PC-3 (cell line): Measurements from ENCODE around the gene IGFALS. TPM values are rescaled to one million over a fixed set of nuclear protein-coding genes. Genes with fewer than 3 reads are reported as not detected.

Experiments
- ATAC-seq: fragments of 200-7000 bp; cut with Tn5 transposase; 2 replicates; pipeline ENCODE4 v1.9.1; 2020; ENCODE audit warnings: mild to moderate bottlenecking, moderate library complexity
- BruUV-seq: library from RNA; stranded (reverse); fragments of 400-500 nt; replicated peaks from 2 replicates; lab custom pipeline; 2021; lab: Mats Ljungman, UMichigan
- CTCF ChIA-PET: fragments of 300-600 bp; sonication (Branson Sonifier 250); formaldehyde crosslinking; loops from one replicate; lab custom pipeline; 2022; ENCODE audit warnings: antibody characterized with exemption; lab: Charles Lee
- POLR2A ChIA-PET: fragments of 300-600 bp; sonication (Branson Sonifier 250); formaldehyde crosslinking; loops from one replicate; lab custom pipeline; 2022; ENCODE audit warnings: antibody characterized with exemption; ENCODE audit not compliant: unreplicated experiment; lab: Charles Lee
- DNase-seq: peaks from one replicate; pipeline ENCODE4 v3.0.0-alpha.2; 2015
- H2AFZ ChIP-seq: fragments of 300-600 bp; sonication (generic); 2 replicates; pipeline ENCODE4 v1.6.0; 2016; ENCODE audit warnings: antibody characterized with exemption, low read length
- H3F3A ChIP-seq: fragments of 300-600 bp; sonication (generic); one replicate; pipeline ENCODE4 v1.6.0; 2017; ENCODE audit warnings: antibody characterized with exemption, low read length, control low read depth, mild to moderate bottlenecking; ENCODE audit not compliant: unreplicated experiment
- H3K27ac ChIP-seq: fragments of 300-600 bp; sonication (generic); 2 replicates; pipeline ENCODE4 v1.5.1; 2016; ENCODE audit warnings: mild to moderate bottlenecking, low read length
- H3K27me3 ChIP-seq: fragments of 300-600 bp; sonication (generic); 2 replicates; pipeline ENCODE4 v1.6.1; 2016; ENCODE audit warnings: low read length, mixed read lengths
- H3K36me3 ChIP-seq: fragments of 300-600 bp; sonication (generic); 2 replicates; pipeline ENCODE4 v1.6.1; 2016; ENCODE audit warnings: low read depth, mixed run types, low read length, mixed read lengths
- H3K4me1 ChIP-seq: fragments of 300-600 bp; sonication (generic); 2 replicates; pipeline ENCODE4 v1.5.1; 2016; ENCODE audit warnings: low read length; ENCODE audit not compliant: insufficient read depth
- H3K4me2 ChIP-seq: fragments of 300-600 bp; sonication (generic); 2 replicates; pipeline ENCODE4 v1.6.0; 2016; ENCODE audit warnings: low read length
- H3K4me3 ChIP-seq: fragments of 300-600 bp; sonication (generic); 2 replicates; pipeline ENCODE4 v1.5.1; 2016; ENCODE audit warnings: mild to moderate bottlenecking, low read length, mixed read lengths
- H3K79me2 ChIP-seq: fragments of 300-600 bp; sonication (generic); 2 replicates; pipeline ENCODE4 v1.6.1; 2017; ENCODE audit warnings: low read length, mixed read lengths
- H3K9ac ChIP-seq: fragments of 300-600 bp; sonication (generic); 2 replicates; pipeline ENCODE4 v1.6.0; 2016; ENCODE audit warnings: mild to moderate bottlenecking, low read length
- H3K9me2 ChIP-seq: fragments of 300-600 bp; sonication (generic); replicated peaks from 2 replicates; pipeline ENCODE4 v1.6.1; 2016; ENCODE audit warnings: mixed run types, low read length, mixed read lengths
- H3K9me3 ChIP-seq: fragments of 300-600 bp; sonication (generic); 2 replicates; pipeline ENCODE4 v1.6.1; 2016; ENCODE audit warnings: low read length, mixed read lengths
- H4K20me1 ChIP-seq: fragments of 300-600 bp; sonication (generic); 2 replicates; pipeline ENCODE4 v1.6.1; 2016; ENCODE audit warnings: low read length, mixed read lengths
- EZH2 ChIP-seq: fragments of 300-600 bp; sonication (generic); IDR thresholded peaks from one replicate; pipeline ENCODE4 v1.6.1; 2017; ENCODE audit warnings: antibody characterized with exemption, mild to moderate bottlenecking, low read length; ENCODE audit not compliant: unreplicated experiment
- EZH2phosphoT487 ChIP-seq: fragments of 300-600 bp; sonication (generic); IDR thresholded peaks from 2 replicates; pipeline ENCODE4 v1.6.1; 2018; ENCODE audit warnings: mild to moderate bottlenecking, antibody characterized with exemption, low read length, borderline replicate concordance
- intact Hi-C: fragments of 100-400 bp; cut with micrococcal nuclease; formaldehyde crosslinking; loops from 2 replicates; pipeline ENCODE4 v1.9.0; 2023
- total RNA-seq: library from RNA; depleted of rRNA; stranded (reverse); fragments of >200 nt; gene quantifications from 2 replicates; pipeline ENCODE4 v1.2.3, GENCODE V29; 2014
- TF ChIP-seq, protein P1 (sequence below): fragments of 300-600 bp; sonication (generic); conservative IDR thresholded peaks from 2 replicates; pipeline ENCODE4 v1.5.1; 2017; ENCODE audit warnings: antibody characterized with exemption, low read depth, mild to moderate bottlenecking, low read length

The IGFALS gene
- total RNA-seq, 1 experiment from 2014 or later = not detected

- no peaks in the 10 kb centered on the region for H3K27me3 ChIP-seq
- ChIA-PET CTCF (interaction anchor here (0.8 kb wide), 1 partner anchor 121 kb away, joined by 3 read pairs; no protein-coding TSS in a partner anchor), POLR2A (no interaction called here)
- H3K9me3 ChIP-seq = no peaks in the 10 kb centered on the region
- H3K9me2 ChIP-seq = no peaks in the 10 kb centered on the region
- intact Hi-C loops = no loop called here
- H3K4me2 ChIP-seq = no peak overlapping the region
- no TSS peak for BruUV-seq
- H3K4me3 ChIP-seq = no peak overlapping the region
- no peaks in the 10 kb centered on the region for H3F3A ChIP-seq
- H4K20me1 ChIP-seq = no peaks in the 10 kb centered on the region
- no peak for DNase-seq
- no peak for ATAC-seq
- no peak for TF ChIP-seq EZH2
- no peak for TF ChIP-seq EZH2phosphoT487
- TF ChIP-seq, protein P1, sequence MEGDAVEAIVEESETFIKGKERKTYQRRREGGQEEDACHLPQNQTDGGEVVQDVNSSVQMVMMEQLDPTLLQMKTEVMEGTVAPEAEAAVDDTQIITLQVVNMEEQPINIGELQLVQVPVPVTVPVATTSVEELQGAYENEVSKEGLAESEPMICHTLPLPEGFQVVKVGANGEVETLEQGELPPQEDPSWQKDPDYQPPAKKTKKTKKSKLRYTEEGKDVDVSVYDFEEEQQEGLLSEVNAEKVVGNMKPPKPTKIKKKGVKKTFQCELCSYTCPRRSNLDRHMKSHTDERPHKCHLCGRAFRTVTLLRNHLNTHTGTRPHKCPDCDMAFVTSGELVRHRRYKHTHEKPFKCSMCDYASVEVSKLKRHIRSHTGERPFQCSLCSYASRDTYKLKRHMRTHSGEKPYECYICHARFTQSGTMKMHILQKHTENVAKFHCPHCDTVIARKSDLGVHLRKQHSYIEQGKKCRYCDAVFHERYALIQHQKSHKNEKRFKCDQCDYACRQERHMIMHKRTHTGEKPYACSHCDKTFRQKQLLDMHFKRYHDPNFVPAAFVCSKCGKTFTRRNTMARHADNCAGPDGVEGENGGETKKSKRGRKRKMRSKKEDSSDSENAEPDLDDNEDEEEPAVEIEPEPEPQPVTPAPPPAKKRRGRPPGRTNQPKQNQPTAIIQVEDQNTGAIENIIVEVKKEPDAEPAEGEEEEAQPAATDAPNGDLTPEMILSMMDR = no peak
- no peak overlapping the region for H3K9ac ChIP-seq
- H3K36me3 ChIP-seq = no peaks in the 10 kb centered on the region; the same call in 1 of the 2 replicates
- H3K27ac ChIP-seq = no peak overlapping the region
- no peak overlapping the region for H2AFZ ChIP-seq
- no peaks in the 10 kb centered on the region for H3K79me2 ChIP-seq
- no peaks in the 10 kb centered on the region for H3K4me1 ChIP-seq
Observed at GRCh38 chr16:1810536-1810935, 17.0 kb upstream of the IGFALS start.

- intact Hi-C loops = no loop called here
- Histone ChIP-seq H3K4me1 (no peaks in the 10 kb centered on the region), H3F3A (no peaks in the 10 kb centered on the region), H3K79me2 (no peaks in the 10 kb centered on the region), H3K4me2 (no peak overlapping the region), H3K4me3 (no peak overlapping the region), H3K9ac (no peak overlapping the region), H3K9me2 (no peaks in the 10 kb centered on the region), H2AFZ (no peak overlapping the region), H3K36me3 (no peaks in the 10 kb centered on the region), H4K20me1 (no peaks in the 10 kb centered on the region), H3K27ac (no peak overlapping the region), H3K27me3 (no peaks in the 10 kb centered on the region), H3K9me3 (no peaks in the 10 kb centered on the region)
- POLR2A ChIA-PET = no interaction called here
- CTCF ChIA-PET = interaction anchor here (0.8 kb wide), 1 partner anchor 122 kb away, joined by 3 read pairs; no protein-coding TSS in a partner anchor
- no peak for ATAC-seq
- TF ChIP-seq EZH2 = no peak
- no peak for TF ChIP-seq EZH2phosphoT487
- TF ChIP-seq, protein P1 = no peak
- no peak for DNase-seq
- BruUV-seq = no TSS peak
Observed at GRCh38 chr16:1810106-1810505, 16.6 kb upstream of the IGFALS start.

DNA sequence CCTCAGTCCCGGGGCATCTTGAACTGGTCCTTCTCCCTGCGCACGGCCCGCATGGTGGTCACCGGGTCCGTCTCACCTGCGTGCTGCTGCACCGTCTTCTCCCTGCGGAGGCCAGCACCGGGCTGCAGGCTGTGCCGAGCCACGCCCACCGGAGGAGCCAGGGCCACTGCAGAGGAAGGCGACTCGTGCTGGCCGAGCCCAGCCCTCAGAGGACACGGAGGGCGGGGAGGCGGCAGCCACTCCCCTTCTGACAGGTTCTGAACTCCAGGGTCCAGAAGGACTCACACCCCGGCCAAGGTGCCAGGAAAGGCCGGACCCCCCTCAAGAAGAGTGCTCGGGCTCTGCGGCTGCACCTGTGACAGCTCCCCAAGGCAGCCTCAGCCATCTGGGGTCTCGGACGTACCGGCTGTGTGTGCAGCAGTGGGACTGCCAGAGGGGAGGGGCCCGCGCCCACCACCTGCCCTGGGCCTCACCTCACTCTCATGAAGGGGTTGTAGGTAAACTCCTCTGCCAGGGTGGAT is 15.8 kb upstream of the IGFALS start:
- Histone ChIP-seq H3K36me3 (no peaks in the 10 kb centered on the region), H3K9me3 (no peaks in the 10 kb centered on the region), H3K9ac (no peak overlapping the region), H4K20me1 (no peaks in the 10 kb centered on the region), H3K79me2 (no peaks in the 10 kb centered on the region), H3K27me3 (no peaks in the 10 kb centered on the region), H3K4me1 (no peaks in the 10 kb centered on the region), H3K27ac (no peak overlapping the region), H2AFZ (no peak overlapping the region), H3K9me2 (no peaks in the 10 kb centered on the region), H3K4me2 (no peak overlapping the region), H3K4me3 (no peak overlapping the region), H3F3A (no peaks in the 10 kb centered on the region)
- ATAC-seq (no peak), DNase-seq (no peak)
- no TSS peak for BruUV-seq
- TF ChIP-seq, protein P1 = no peak
- no peak for TF ChIP-seq EZH2
- TF ChIP-seq EZH2phosphoT487 = no peak
- POLR2A ChIA-PET = no interaction called here
- intact Hi-C loops = no loop called here
- CTCF ChIA-PET = no interaction called here
